ENCODE data around the gene KBTBD12. TPM values are rescaled to one million over a fixed set of nuclear protein-coding genes. Genes with fewer than 3 reads are reported as not detected.

KBTBD12 gene
- not detected in 2 replicates for total RNA-seq

GRCh38 chr3:127915115-127915936, at the start of gene KBTBD12:
KBTBD12 (plus strand) TSS chr3:127915232; CDS start chr3:127923062, 7,830 bp downstream.

Other genes with a start within 250 kb of the KBTBD12 start
- 7.8 and 8.1 TPM in 2 replicates for gene ABTB1, start 242.3 kb upstream of the KBTBD12 start, total RNA-seq
- gene MGLL, start 92.7 kb upstream of the KBTBD12 start, total RNA-seq, result 65.4 and 70.4 TPM in 2 replicates
- 383 and 404 TPM in 2 replicates for gene SEC61A1, start 137.2 kb downstream of the KBTBD12 start, total RNA-seq
- 85.6 and 101 TPM in 2 replicates for gene RUVBL1, start 208.6 kb downstream of the KBTBD12 start, total RNA-seq
- gene EEFSEC, start 238.2 kb downstream of the KBTBD12 start, total RNA-seq, result 9.2 and 13.8 TPM in 2 replicates